Measurements from ENCODE around the gene KSR1.

- TF ChIP-seq, protein P1, sequence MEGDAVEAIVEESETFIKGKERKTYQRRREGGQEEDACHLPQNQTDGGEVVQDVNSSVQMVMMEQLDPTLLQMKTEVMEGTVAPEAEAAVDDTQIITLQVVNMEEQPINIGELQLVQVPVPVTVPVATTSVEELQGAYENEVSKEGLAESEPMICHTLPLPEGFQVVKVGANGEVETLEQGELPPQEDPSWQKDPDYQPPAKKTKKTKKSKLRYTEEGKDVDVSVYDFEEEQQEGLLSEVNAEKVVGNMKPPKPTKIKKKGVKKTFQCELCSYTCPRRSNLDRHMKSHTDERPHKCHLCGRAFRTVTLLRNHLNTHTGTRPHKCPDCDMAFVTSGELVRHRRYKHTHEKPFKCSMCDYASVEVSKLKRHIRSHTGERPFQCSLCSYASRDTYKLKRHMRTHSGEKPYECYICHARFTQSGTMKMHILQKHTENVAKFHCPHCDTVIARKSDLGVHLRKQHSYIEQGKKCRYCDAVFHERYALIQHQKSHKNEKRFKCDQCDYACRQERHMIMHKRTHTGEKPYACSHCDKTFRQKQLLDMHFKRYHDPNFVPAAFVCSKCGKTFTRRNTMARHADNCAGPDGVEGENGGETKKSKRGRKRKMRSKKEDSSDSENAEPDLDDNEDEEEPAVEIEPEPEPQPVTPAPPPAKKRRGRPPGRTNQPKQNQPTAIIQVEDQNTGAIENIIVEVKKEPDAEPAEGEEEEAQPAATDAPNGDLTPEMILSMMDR (IDR thresholded peaks at IDR 0.05), result no peak
- no peak for TF ChIP-seq ZFX (IDR thresholded peaks at IDR 0.05; ENCODE audit: borderline replicate concordance)
Measured at GRCh38 chr17:27413315-27413714, 42.9 kb upstream of the KSR1 start.

Data from 22Rv1 (cell line).